Activated naive CD4-positive, alpha-beta T cell treated with anti-CD3 and anti-CD28 coated beads, Interleukin-2, amount 50 U/mL, for 72 hours (primary cell): ENCODE results near the gene RTN1. TPM values are rescaled to one million over a fixed set of nuclear protein-coding genes. Genes with fewer than 3 reads are reported as not detected.

Experiments
- ATAC-seq, 2 donors: fragments of 150-1000 bp; cut with Tn5 transposase; 2 replicates each; pipeline ENCODE4 v1.10.0; 2021; ENCODE audit warnings: mild to moderate bottlenecking in 2 of 2, moderate library complexity in 2 of 2
- DNase-seq, 2 donors: peaks; one replicate each; pipeline ENCODE4 v3.0.0; 2021 to 2022; ENCODE audit warnings: low spot score in 2 of 2
- H3K27ac Mint-ChIP-seq, 2 donors: one replicate each; pipeline ENCODE4 v1.8.0; 2022; ENCODE audit warnings: mild to moderate bottlenecking in 2 of 2, mixed read lengths in 2 of 2
- H3K36me3 Mint-ChIP-seq, 2 donors: one replicate each; pipeline ENCODE4 v1.8.0; 2022; ENCODE audit warnings: mixed read lengths in 2 of 2
- H3K9me3 Mint-ChIP-seq, 2 donors: one replicate each; pipeline ENCODE4 v1.8.0; 2022; ENCODE audit warnings: mixed read lengths in 2 of 2
- total RNA-seq, 2 donors: library from RNA; stranded (reverse); gene quantifications; one replicate each; pipeline ENCODE4 v1.2.3, GENCODE V29; 2022

The RTN1 gene
- total RNA-seq, 2 donors from 2014 or later: not detected

GRCh38 chr14:59869381-59870255 is 958 bp downstream of the RTN1 start:
- no peak overlapping the region for H3K27ac Mint-ChIP-seq
- no peak for ATAC-seq

GRCh38 chr14:59868021-59868420 is 2.6 kb downstream of the RTN1 start:
- no peak overlapping the region for H3K27ac Mint-ChIP-seq
- H3K36me3 Mint-ChIP-seq: peaks cover 4 to 5% of the 10 kb centered on the region in 2 donors
- no peaks in the 10 kb centered on the region for H3K9me3 Mint-ChIP-seq
- DNase-seq: no peak
- no peak for ATAC-seq

More at GRCh38 chr14:59869381-59870255, 958 bp downstream of the RTN1 start:
- DNase-seq: no peak
- H3K9me3 Mint-ChIP-seq: peaks cover 0 to 4% of the 10 kb centered on the region in 2 donors
- peaks cover 4 to 5% of the 10 kb centered on the region in 2 donors for H3K36me3 Mint-ChIP-seq

- peaks cover 7 to 8% of the 10 kb centered on the region in 2 donors for H3K9me3 Mint-ChIP-seq
- no peaks in the 10 kb centered on the region for H3K36me3 Mint-ChIP-seq
- ATAC-seq: no peak
- H3K27ac Mint-ChIP-seq: no peak overlapping the region
- DNase-seq: no peak
Observed at GRCh38 chr14:59863806-59864525, 6.6 kb downstream of the RTN1 start.

- DNase-seq: no peak
- Mint-ChIP-seq H3K9me3 (peaks cover 21 to 27% of the 10 kb centered on the region in 2 donors), H3K27ac (no peak overlapping the region), H3K36me3 (no peaks in the 10 kb centered on the region)
- ATAC-seq: no peak
Observed at GRCh38 chr14:59857328-59857727, 13.2 kb downstream of the RTN1 start.

- no peak overlapping the region for H3K27ac Mint-ChIP-seq
- no peak for ATAC-seq
- no peaks in the 10 kb centered on the region for H3K36me3 Mint-ChIP-seq
- no peak for DNase-seq
- H3K9me3 Mint-ChIP-seq: peaks cover 9 to 12% of the 10 kb centered on the region in 2 donors
Observed at GRCh38 chr14:59852350-59852749, 18.2 kb downstream of the RTN1 start.

GRCh38 chr14:59850458-59850857 is 20.1 kb downstream of the RTN1 start:
- H3K36me3 Mint-ChIP-seq: no peaks in the 10 kb centered on the region

GRCh38 chr14:59849411-59850130 is 21.0 kb downstream of the RTN1 start:
- ATAC-seq (peak in 1 of 2 donors; percentile 48), DNase-seq (no peak)
- H3K36me3 Mint-ChIP-seq: no peaks in the 10 kb centered on the region
- no peaks in the 10 kb centered on the region for H3K9me3 Mint-ChIP-seq
- H3K27ac Mint-ChIP-seq: no peak overlapping the region

More at GRCh38 chr14:59850458-59850857, 20.1 kb downstream of the RTN1 start:
- no peak for ATAC-seq
- H3K9me3 Mint-ChIP-seq: peaks cover 4 to 5% of the 10 kb centered on the region in 2 donors
- H3K27ac Mint-ChIP-seq: no peak overlapping the region
- DNase-seq: no peak

GRCh38 chr14:59848671-59849070 is 21.9 kb downstream of the RTN1 start:
- DNase-seq (no peak), ATAC-seq (no peak)
- H3K9me3 Mint-ChIP-seq: no peaks in the 10 kb centered on the region

GRCh38 chr14:59847711-59848110 is 22.9 kb downstream of the RTN1 start:
- Mint-ChIP-seq H3K27ac (no peak overlapping the region), H3K36me3 (no peaks in the 10 kb centered on the region), H3K9me3 (no peaks in the 10 kb centered on the region)
- no peak for DNase-seq
- ATAC-seq: no peak

More at GRCh38 chr14:59848671-59849070, 21.9 kb downstream of the RTN1 start:
- no peak overlapping the region for H3K27ac Mint-ChIP-seq
- no peaks in the 10 kb centered on the region for H3K36me3 Mint-ChIP-seq

GRCh38 chr14:59846595-59846994 is 24.0 kb downstream of the RTN1 start:
- no peaks in the 10 kb centered on the region for H3K36me3 Mint-ChIP-seq
- H3K27ac Mint-ChIP-seq: no peak overlapping the region
- no peak for ATAC-seq
- H3K9me3 Mint-ChIP-seq: no peaks in the 10 kb centered on the region
- DNase-seq: no peak

GRCh38 chr14:59845245-59845644 is 25.3 kb downstream of the RTN1 start:
- Mint-ChIP-seq H3K27ac (no peak overlapping the region), H3K36me3 (no peaks in the 10 kb centered on the region), H3K9me3 (no peaks in the 10 kb centered on the region)
- ATAC-seq (no peak), DNase-seq (no peak)

- DNase-seq: no peak
- H3K9me3 Mint-ChIP-seq: no peaks in the 10 kb centered on the region
- no peak overlapping the region for H3K27ac Mint-ChIP-seq
- no peak for ATAC-seq
- no peaks in the 10 kb centered on the region for H3K36me3 Mint-ChIP-seq
Observed at GRCh38 chr14:59844186-59844812, 26.3 kb downstream of the RTN1 start.

GRCh38 chr14:59836116-59836515 is 34.5 kb downstream of the RTN1 start:
- no peaks in the 10 kb centered on the region for H3K9me3 Mint-ChIP-seq
- no peaks in the 10 kb centered on the region for H3K36me3 Mint-ChIP-seq
- DNase-seq (no peak), ATAC-seq (no peak)
- no peak overlapping the region for H3K27ac Mint-ChIP-seq

- Mint-ChIP-seq H3K36me3 (no peaks in the 10 kb centered on the region), H3K27ac (no peak overlapping the region), H3K9me3 (no peaks in the 10 kb centered on the region)
- no peak for ATAC-seq
- no peak for DNase-seq
Observed at GRCh38 chr14:59832653-59833294, 37.8 kb downstream of the RTN1 start.

- DNase-seq (no peak), ATAC-seq (no peak)
- Mint-ChIP-seq H3K36me3 (no peaks in the 10 kb centered on the region), H3K9me3 (no peaks in the 10 kb centered on the region), H3K27ac (no peak overlapping the region)
Observed at GRCh38 chr14:59831121-59831730, 39.4 kb downstream of the RTN1 start.

- DNase-seq (no peak), ATAC-seq (no peak)
- H3K9me3 Mint-ChIP-seq: no peaks in the 10 kb centered on the region
- no peak overlapping the region for H3K27ac Mint-ChIP-seq
- no peaks in the 10 kb centered on the region for H3K36me3 Mint-ChIP-seq
Observed at GRCh38 chr14:59830338-59830734, 40.2 kb downstream of the RTN1 start.
